ENCODE data around the gene FASN. TPM values are rescaled to one million over a fixed set of nuclear protein-coding genes. Genes with fewer than 3 reads are reported as not detected.
A peak's percentile ranks its signal among the peaks of the same experiment; 100 is the strongest.

FASN gene
- total RNA-seq, 1 experiment from 2014 or later, result 433 TPM

- H3K23me2 ChIP-seq (ENCODE audit: insufficient read length, low read depth, low read length, poor library complexity, severe bottlenecking), result peaks cover 14% of the 10 kb centered on the region
- peaks cover 7 to 20% of the 10 kb centered on the region in 2 experiments for H3K4me1 Mint-ChIP-seq
Observed at GRCh38 chr17:82094931-82095776, 2.9 kb downstream of the FASN start.

More at GRCh38 chr17:82094931-82095776, 2.9 kb downstream of the FASN start:
- no peak for TF ChIP-seq CTCF (conservative IDR thresholded peaks at IDR 0.05)
- no peak overlapping the region for H4K8ac ChIP-seq (replicated peaks; ENCODE audit: insufficient read length, low read depth, low read length)
- no peak overlapping the region for H3K4ac ChIP-seq (ENCODE audit: low read depth, low read length)
- H2BK5ac ChIP-seq (ENCODE audit: insufficient read length, low read length), result no peak overlapping the region
- Mint-ChIP-seq H3K27me3 (ENCODE audit: low read depth) (no peaks in the 10 kb centered on the region), H3K36me3 (ENCODE audit: insufficient read depth in 1 of 3, low read depth in 3 of 3) (peaks cover 16 to 46% (median 44%) of the 10 kb centered on the region in 3 experiments; a peak in 6 of 7 replicates), H3K4me3 (peak overlapping the region; percentile 74 to 82), H3K9me3 (no peaks in the 10 kb centered on the region), H3K27ac (no peak overlapping the region)
- no peak overlapping the region for H2BK15ac ChIP-seq (ENCODE audit: low read depth, low read length)
- no peak overlapping the region for H4K5ac ChIP-seq (ENCODE audit: insufficient read length, low read depth, low read length)
- no peaks in the 10 kb centered on the region for H3K27me3 ChIP-seq (ENCODE audit: insufficient read depth, low read length)
- no peak overlapping the region for H3K18ac ChIP-seq (ENCODE audit: insufficient read length, low read depth, low read length)
- no peak overlapping the region for H2BK12ac ChIP-seq (ENCODE audit: insufficient read length, low read depth, low read length)
- no peak overlapping the region for H3K4me2 ChIP-seq (ENCODE audit: insufficient read depth, insufficient read length, low read length)
- no peak overlapping the region for H4K91ac ChIP-seq (ENCODE audit: insufficient read length, low read depth, low read length)
- no peak overlapping the region for H3T11ph ChIP-seq (ENCODE audit: low read length)
- H3K9ac ChIP-seq (ENCODE audit: extremely low read depth, insufficient read length, low read length), result no peak overlapping the region
- no peak overlapping the region for H2AFZ ChIP-seq (ENCODE audit: low read length)
- WGBS (ENCODE audit: extremely low coverage, insufficient read length, low lambda C conversion rate), result no CpG with 5 or more reads among the region's 37 CpGs
- peaks cover 13% of the 10 kb centered on the region for H3K79me1 ChIP-seq (ENCODE audit: insufficient read depth, low read depth, low read length, poor library complexity, severe bottlenecking)
- H3K4me1 ChIP-seq (ENCODE audit: insufficient read depth, low read length), result no peaks in the 10 kb centered on the region
- H3K79me2 ChIP-seq (ENCODE audit: insufficient read depth, low read length), result peaks cover 20% of the 10 kb centered on the region; the same call in 1 of the 2 replicates
- H3K27ac ChIP-seq (ENCODE audit: insufficient read length, low read depth, low read length), result no peak overlapping the region
- no peak overlapping the region for H2AK5ac ChIP-seq (ENCODE audit: insufficient read length, low read length)
- H3K9me3 ChIP-seq (ENCODE audit: control insufficient read depth, low read depth, low read length), result no peaks in the 10 kb centered on the region
- no peak for DNase-seq
- H4K20me1 ChIP-seq (ENCODE audit: control insufficient read depth, insufficient read depth, insufficient read length), result no peaks in the 10 kb centered on the region
- H2BK120ac ChIP-seq (ENCODE audit: low read depth, low read length, poor library complexity, severe bottlenecking), result no peak overlapping the region
- H2BK20ac ChIP-seq (ENCODE audit: low read depth, low read length, poor library complexity, severe bottlenecking), result no peak overlapping the region
- no peak overlapping the region for H3K56ac ChIP-seq (ENCODE audit: insufficient read length, low read depth, low read length)
- no peak overlapping the region for H3K14ac ChIP-seq (ENCODE audit: insufficient read depth, low read length)
- no peak overlapping the region for H3K23ac ChIP-seq (ENCODE audit: insufficient read length, low read depth, low read length)

Measured in H9 (cell line).